Measurements from ENCODE around the gene FBXO28. TPM values are rescaled to one million over a fixed set of nuclear protein-coding genes. Genes with fewer than 3 reads are reported as not detected.

The FBXO28 gene
- total RNA-seq, 1 donor from 2014 or later = 30.4 TPM

- Mint-ChIP-seq H3K9me3 (no peaks in the 10 kb centered on the region), H3K36me3 (ENCODE audit: low read depth) (no peaks in the 10 kb centered on the region), H3K4me3 (no peak overlapping the region), H3K27ac (no peak overlapping the region), H3K27me3 (peaks cover 27% of the 10 kb centered on the region), H3K4me1 (no peaks in the 10 kb centered on the region)
- no peak for TF ChIP-seq CTCF (IDR thresholded peaks at IDR 0.05)
- ChIA-PET CTCF (no interaction called here), POLR2A (no interaction called here)
- intact Hi-C loops (cut with micrococcal nuclease) = no loop called here
- ATAC-seq (ENCODE audit: low read depth) = no peak
- no peak for DNase-seq
Measured at GRCh38 chr1:224095339-224095738, 18.6 kb upstream of the FBXO28 start.

GRCh38 chr1:224095867-224096266 is 18.0 kb upstream of the FBXO28 start:
- ATAC-seq (ENCODE audit: low read depth) = no peak

GRCh38 chr1:224096773-224097172 is 17.1 kb upstream of the FBXO28 start:
- Mint-ChIP-seq H3K27ac (no peak overlapping the region), H3K36me3 (ENCODE audit: low read depth) (no peaks in the 10 kb centered on the region), H3K27me3 (peaks cover 24% of the 10 kb centered on the region), H3K9me3 (no peaks in the 10 kb centered on the region), H3K4me3 (no peak overlapping the region), H3K4me1 (no peaks in the 10 kb centered on the region)
- ChIA-PET POLR2A (no interaction called here), CTCF (no interaction called here)
- ATAC-seq (ENCODE audit: low read depth) (no peak), DNase-seq (no peak)
- no peak for TF ChIP-seq CTCF (IDR thresholded peaks at IDR 0.05)
- intact Hi-C loops (cut with micrococcal nuclease) = no loop called here

More at GRCh38 chr1:224095867-224096266, 18.0 kb upstream of the FBXO28 start:
- Mint-ChIP-seq H3K36me3 (ENCODE audit: low read depth) (no peaks in the 10 kb centered on the region), H3K4me3 (no peak overlapping the region), H3K27ac (no peak overlapping the region), H3K4me1 (no peaks in the 10 kb centered on the region), H3K9me3 (no peaks in the 10 kb centered on the region), H3K27me3 (peaks cover 27% of the 10 kb centered on the region)
- ChIA-PET POLR2A (no interaction called here), CTCF (no interaction called here)
- intact Hi-C loops (cut with micrococcal nuclease) = no loop called here
- DNase-seq = no peak
- no peak for TF ChIP-seq CTCF (IDR thresholded peaks at IDR 0.05)

- no peak for DNase-seq
- Mint-ChIP-seq H3K27me3 (peaks cover 20% of the 10 kb centered on the region), H3K4me3 (no peak overlapping the region), H3K9me3 (no peaks in the 10 kb centered on the region), H3K36me3 (ENCODE audit: low read depth) (no peaks in the 10 kb centered on the region), H3K4me1 (no peaks in the 10 kb centered on the region), H3K27ac (no peak overlapping the region)
- intact Hi-C loops (cut with micrococcal nuclease) = no loop called here
- ChIA-PET POLR2A (no interaction called here), CTCF (no interaction called here)
- no peak for ATAC-seq (ENCODE audit: low read depth)
- TF ChIP-seq CTCF (IDR thresholded peaks at IDR 0.05) = no peak
Measured at GRCh38 chr1:224098007-224098406, 15.9 kb upstream of the FBXO28 start.

GRCh38 chr1:224106568-224107281 is 7.2 kb upstream of the FBXO28 start:
- Mint-ChIP-seq H3K9me3 (no peaks in the 10 kb centered on the region), H3K4me1 (peaks cover 4% of the 10 kb centered on the region), H3K4me3 (no peak overlapping the region), H3K27ac (no peak overlapping the region), H3K27me3 (peaks cover 11% of the 10 kb centered on the region), H3K36me3 (ENCODE audit: low read depth) (no peaks in the 10 kb centered on the region)
- DNase-seq = no peak
- ChIA-PET POLR2A (interaction anchor here (0.5 kb wide), 1 partner anchor 64 kb away, joined by 3 read pairs; no protein-coding TSS in a partner anchor), CTCF (interaction anchor here (0.6 to 1.8 kb wide), 4 partner anchors 10 to 355 kb away, joined by 3 to 4 read pairs (median 3); no protein-coding TSS in a partner anchor)
- intact Hi-C loops (cut with micrococcal nuclease) = no loop called here
- ATAC-seq (ENCODE audit: low read depth) = peak; percentile 75
- no peak for TF ChIP-seq CTCF (IDR thresholded peaks at IDR 0.05)

Data from activated B cell treated with CpG ODN at 0.5 μM for 24 hours (primary cell).